Kidney epithelial cell (primary cell): ENCODE results near the gene SRCIN1. TPM values are rescaled to one million over a fixed set of nuclear protein-coding genes. Genes with fewer than 3 reads are reported as not detected.

Experiments used
- DNase-seq: peaks from one replicate; pipeline ENCODE4 v3.0.0-alpha.2; 2010; ENCODE audit warnings: low read depth
- H3K27me3 ChIP-seq: 2 replicates; pipeline ENCODE4 v1.6.0; 2011; ENCODE audit warnings: low read length; ENCODE audit not compliant: control insufficient read depth, insufficient read depth
- H3K36me3 ChIP-seq: 2 replicates; pipeline ENCODE4 v1.5.1; 2011; ENCODE audit warnings: low read length; ENCODE audit not compliant: control insufficient read depth, insufficient read depth
- H3K4me3 ChIP-seq: 2 replicates; pipeline ENCODE4 v1.5.1; 2011; ENCODE audit warnings: low read depth, mild to moderate bottlenecking, control low read depth, low read length
- total RNA-seq: library from RNA; depleted of rRNA; stranded (reverse); fragments of >200 nt; gene quantifications from 2 replicates; pipeline ENCODE4 v1.2.3, GENCODE V29; 2015
- TF ChIP-seq, protein P1 (sequence below): IDR thresholded peaks from 2 replicates; pipeline ENCODE4 v1.5.1; 2011; ENCODE audit warnings: mild to moderate bottlenecking, moderate library complexity, low read length, control low read depth, inconsistent platforms; ENCODE audit not compliant: insufficient read depth, poor library complexity, severe bottlenecking

SRCIN1 gene
- total RNA-seq, 1 donor from 2014 or later, result 0.84 TPM

DNA sequence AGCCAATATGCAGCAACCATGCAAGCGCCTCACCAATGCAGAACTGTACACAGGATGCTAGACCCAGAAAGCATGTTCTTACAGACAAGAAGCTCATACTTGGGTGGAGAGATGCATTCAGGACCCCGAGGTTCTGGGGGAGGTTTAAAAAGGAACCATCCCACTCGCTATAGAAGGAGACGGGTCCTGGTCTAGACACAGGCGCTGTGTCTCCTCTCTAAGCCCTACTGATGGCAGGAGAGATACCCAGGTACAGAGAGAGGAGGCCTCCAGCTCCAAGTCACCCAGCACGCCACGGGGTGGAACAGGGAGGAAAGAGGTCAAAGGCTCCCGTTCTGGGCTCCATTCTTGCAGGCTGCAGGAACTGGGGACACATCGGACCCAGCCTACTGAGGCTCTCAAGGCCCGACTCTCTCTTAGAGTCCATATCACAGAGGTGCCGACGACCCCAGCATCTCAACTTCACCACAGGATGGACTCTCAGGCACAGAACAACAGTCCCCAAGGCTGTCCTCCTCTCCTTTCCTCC lies 28.0 kb downstream of the SRCIN1 start:
- no peak overlapping the region for H3K4me3 ChIP-seq
- peaks cover 76% of the 10 kb centered on the region for H3K27me3 ChIP-seq
- DNase-seq, result no peak
- TF ChIP-seq, protein P1, sequence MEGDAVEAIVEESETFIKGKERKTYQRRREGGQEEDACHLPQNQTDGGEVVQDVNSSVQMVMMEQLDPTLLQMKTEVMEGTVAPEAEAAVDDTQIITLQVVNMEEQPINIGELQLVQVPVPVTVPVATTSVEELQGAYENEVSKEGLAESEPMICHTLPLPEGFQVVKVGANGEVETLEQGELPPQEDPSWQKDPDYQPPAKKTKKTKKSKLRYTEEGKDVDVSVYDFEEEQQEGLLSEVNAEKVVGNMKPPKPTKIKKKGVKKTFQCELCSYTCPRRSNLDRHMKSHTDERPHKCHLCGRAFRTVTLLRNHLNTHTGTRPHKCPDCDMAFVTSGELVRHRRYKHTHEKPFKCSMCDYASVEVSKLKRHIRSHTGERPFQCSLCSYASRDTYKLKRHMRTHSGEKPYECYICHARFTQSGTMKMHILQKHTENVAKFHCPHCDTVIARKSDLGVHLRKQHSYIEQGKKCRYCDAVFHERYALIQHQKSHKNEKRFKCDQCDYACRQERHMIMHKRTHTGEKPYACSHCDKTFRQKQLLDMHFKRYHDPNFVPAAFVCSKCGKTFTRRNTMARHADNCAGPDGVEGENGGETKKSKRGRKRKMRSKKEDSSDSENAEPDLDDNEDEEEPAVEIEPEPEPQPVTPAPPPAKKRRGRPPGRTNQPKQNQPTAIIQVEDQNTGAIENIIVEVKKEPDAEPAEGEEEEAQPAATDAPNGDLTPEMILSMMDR, result no peak
- no peaks in the 10 kb centered on the region for H3K36me3 ChIP-seq

DNA sequence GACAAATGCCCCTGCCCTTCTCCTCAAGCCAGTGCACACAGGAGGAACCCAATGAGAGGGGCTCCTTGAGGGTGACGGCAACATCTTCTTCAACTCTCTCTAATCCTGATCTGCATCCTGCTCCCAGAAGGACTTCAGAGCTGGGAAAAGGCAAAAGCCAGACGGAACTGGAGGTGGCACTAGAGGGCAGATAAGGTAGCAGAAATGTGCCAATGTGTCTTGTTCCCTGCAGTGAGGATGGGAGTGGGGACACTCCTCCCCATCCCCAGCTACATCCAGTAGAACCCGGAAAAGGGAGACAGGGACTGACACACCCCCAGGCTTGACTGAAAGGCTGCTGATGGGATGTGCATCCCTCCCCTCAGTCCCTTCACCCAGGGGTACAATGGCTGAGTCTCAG lies 28.5 kb downstream of the SRCIN1 start:
- Histone ChIP-seq H3K36me3 (no peaks in the 10 kb centered on the region), H3K27me3 (peaks cover 75% of the 10 kb centered on the region), H3K4me3 (no peak overlapping the region)
- no peak for DNase-seq
- TF ChIP-seq, protein P1, result peak; percentile 13

DNA sequence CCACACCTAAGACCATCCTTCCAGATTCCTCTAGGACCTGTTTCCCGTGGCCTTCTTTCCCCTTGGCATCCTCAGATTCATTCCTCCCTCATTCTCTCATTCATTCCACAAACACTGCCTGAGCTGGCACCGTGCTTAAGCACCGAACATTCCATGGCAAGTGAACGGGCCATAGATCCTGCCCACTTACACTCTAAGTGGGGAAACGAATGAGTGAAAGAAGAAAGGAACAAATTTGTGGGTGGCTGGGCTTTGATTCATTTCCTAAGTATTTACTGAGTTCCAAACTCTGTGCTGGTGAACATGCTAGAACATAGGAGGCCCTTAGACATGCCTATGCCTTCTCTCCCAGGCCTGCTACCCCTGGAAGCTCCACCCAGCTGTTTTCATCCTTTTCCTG lies 30.0 kb downstream of the SRCIN1 start:
- peaks cover 84% of the 10 kb centered on the region for H3K27me3 ChIP-seq
- H3K36me3 ChIP-seq, result no peaks in the 10 kb centered on the region
- TF ChIP-seq, protein P1, result no peak
- H3K4me3 ChIP-seq, result no peak overlapping the region
- no peak for DNase-seq

DNA sequence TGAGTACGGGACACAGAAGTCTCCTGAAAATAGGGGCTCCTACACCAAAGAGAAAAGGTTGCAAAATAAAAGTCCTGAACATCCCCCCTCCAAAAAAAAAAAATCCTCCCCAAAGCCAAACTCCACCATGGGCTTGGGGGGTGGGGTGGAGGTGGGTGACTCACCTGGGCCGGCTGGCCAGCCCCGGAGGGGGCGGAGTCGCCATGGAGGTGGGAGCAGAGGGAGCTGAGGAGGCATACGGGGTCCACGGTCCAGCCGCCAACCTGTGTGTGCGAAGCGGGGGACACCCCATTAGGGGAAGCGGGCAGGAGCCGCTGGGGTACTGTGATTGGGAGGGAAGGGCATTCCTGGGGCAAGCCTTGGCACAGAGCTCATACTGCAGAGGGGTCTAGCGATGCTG lies 31.0 kb downstream of the SRCIN1 start:
- no peak overlapping the region for H3K4me3 ChIP-seq
- TF ChIP-seq, protein P1, result no peak
- peaks cover 85% of the 10 kb centered on the region for H3K27me3 ChIP-seq
- no peaks in the 10 kb centered on the region for H3K36me3 ChIP-seq
- DNase-seq, result no peak

DNA sequence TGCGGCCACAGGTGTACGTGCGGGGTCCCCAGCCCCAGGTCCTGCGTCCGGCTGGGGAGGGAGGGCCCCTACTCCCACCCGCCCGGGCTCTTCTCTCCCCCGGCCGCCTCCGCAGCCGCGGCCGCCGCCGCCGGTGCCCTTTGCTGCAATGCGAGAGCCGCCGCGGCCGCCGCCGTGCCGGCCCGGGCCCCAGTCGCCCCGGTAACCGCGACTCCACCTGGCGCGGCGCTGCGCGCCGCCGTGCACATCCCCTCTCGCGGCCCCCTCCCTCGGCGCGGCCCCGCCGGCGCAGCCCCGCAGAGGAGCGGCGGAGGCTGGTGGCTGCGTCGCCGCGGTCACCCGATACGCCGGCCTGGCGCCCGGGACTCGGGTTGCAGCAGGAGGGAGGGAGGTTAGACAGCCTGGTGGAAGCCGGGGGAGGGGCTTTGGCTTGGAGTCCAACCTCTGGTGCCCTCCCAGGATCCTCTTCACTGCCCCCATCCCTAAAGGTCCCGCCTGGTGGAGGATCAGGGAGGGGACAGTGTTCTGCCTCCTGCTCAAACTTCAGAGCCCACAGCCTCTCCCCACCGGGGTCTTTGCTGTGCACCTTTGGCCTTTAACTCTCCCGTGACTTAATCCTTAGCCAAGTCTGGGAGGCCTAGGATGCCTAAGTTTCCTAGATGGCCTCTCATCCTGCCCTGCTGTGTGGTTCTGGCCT lies 32.9 kb downstream of the SRCIN1 start:
- Histone ChIP-seq H3K36me3 (no peaks in the 10 kb centered on the region), H3K27me3 (peaks cover 84% of the 10 kb centered on the region), H3K4me3 (no peak overlapping the region)
- TF ChIP-seq, protein P1, result no peak
- DNase-seq, result no peak
